Measurements from ENCODE around the gene FOXP2.
"Not testable (repeated sequence)": the region's sequence is repeated elsewhere in the genome, so short reads cannot be mapped to it uniquely, and the experiment has no call there.

Gene FOXP2

GRCh38 chr7:114422507-114423501 is 8.2 kb downstream of the FOXP2 start:
- no peak for DNase-seq

- no peak for DNase-seq
Observed at GRCh38 chr7:114426382-114426781, 11.8 kb downstream of the FOXP2 start.

GRCh38 chr7:114426824-114427223 is 12.2 kb downstream of the FOXP2 start:
- no peak for DNase-seq

- no peak for DNase-seq
Observed at GRCh38 chr7:114428211-114428610, 13.6 kb downstream of the FOXP2 start.

- DNase-seq = no peak
Observed at GRCh38 chr7:114431189-114431588, 16.6 kb downstream of the FOXP2 start.

- no peak for DNase-seq
Observed at GRCh38 chr7:114432061-114432460, 17.4 kb downstream of the FOXP2 start.

- DNase-seq = no peak
Observed at GRCh38 chr7:114432703-114433102, 18.1 kb downstream of the FOXP2 start.

- no peak for DNase-seq
Observed at GRCh38 chr7:114439581-114439980, 25.0 kb downstream of the FOXP2 start.

GRCh38 chr7:114440927-114441326 is 26.3 kb downstream of the FOXP2 start:
- not testable (repeated sequence) for DNase-seq

- no peak for DNase-seq
Observed at GRCh38 chr7:114444196-114444595, 29.6 kb downstream of the FOXP2 start.

- DNase-seq = no peak
Observed at GRCh38 chr7:114450431-114450830, 35.8 kb downstream of the FOXP2 start.

GRCh38 chr7:114459574-114459973 is 45.0 kb downstream of the FOXP2 start:
- no peak for DNase-seq

GRCh38 chr7:114460021-114460420 is 45.4 kb downstream of the FOXP2 start:
- no peak for DNase-seq

- no peak for DNase-seq
Observed at GRCh38 chr7:114466917-114467316, 52.3 kb downstream of the FOXP2 start.

- DNase-seq = no peak
Observed at GRCh38 chr7:114468844-114469243, 54.2 kb downstream of the FOXP2 start.

GRCh38 chr7:114472896-114473512 is 58.4 kb downstream of the FOXP2 start:
- no peak for DNase-seq

- no peak for DNase-seq
Observed at GRCh38 chr7:114478384-114478783, 63.8 kb downstream of the FOXP2 start.

GRCh38 chr7:114481999-114482398 is 67.4 kb downstream of the FOXP2 start:
- no peak for DNase-seq

GRCh38 chr7:114484226-114484625 is 69.6 kb downstream of the FOXP2 start:
- no peak for DNase-seq

GRCh38 chr7:114487174-114487573 is 72.6 kb downstream of the FOXP2 start:
- no peak for DNase-seq

GRCh38 chr7:114488696-114489095 is 74.1 kb downstream of the FOXP2 start:
- DNase-seq = no peak

GRCh38 chr7:114497491-114497890 is 82.9 kb downstream of the FOXP2 start:
- DNase-seq = not testable (repeated sequence)

- no peak for DNase-seq
Observed at GRCh38 chr7:114502454-114503254, 88.0 kb downstream of the FOXP2 start.
